Measurements from ENCODE around the gene PRDX5. TPM values are rescaled to one million over a fixed set of nuclear protein-coding genes. Genes with fewer than 3 reads are reported as not detected.

PRDX5 gene
- total and polyA plus RNA-seq, 9 of the 15 experiments (the other 6 are each of a cell fraction or from before 2014, with no cell fraction given), result 40.8 to 327 (median 204) TPM

GRCh38 chr11:64268893-64269539 lies 48.9 kb upstream of the PRDX5 start (continued):
- TF ChIP-seq MLX (CRISPR knock-in tag; conservative IDR thresholded peaks at IDR 0.05) (no peak), MIER1 (IDR thresholded peaks at IDR 0.05; ENCODE audit: low read depth) (no peak), ZFP30 (CRISPR knock-in tag; IDR thresholded peaks at IDR 0.05; ENCODE audit: borderline replicate concordance) (no peak), TRIM24 (IDR thresholded peaks at IDR 0.05) (0 out of 4 replicates have a peak, but pooled peaks of 1 of the 2 experiments have one; percentile 8), GATAD2A (IDR thresholded peaks at IDR 0.05) (no peak; the same call in 1 of the 2 replicates), ZNF699 (CRISPR knock-in tag; IDR thresholded peaks at IDR 0.05; ENCODE audit: insufficient replicate concordance) (no peak), NR1H2 (CRISPR knock-in tag; IDR thresholded peaks at IDR 0.05) (no peak), BRD9 (IDR thresholded peaks at IDR 0.05; ENCODE audit: low read depth, partially characterized antibody) (peak; percentile 19), CHD4 (IDR thresholded peaks at IDR 0.05; ENCODE audit: insufficient read depth, insufficient replicate concordance, low read depth, low read length, poor library complexity, severe bottlenecking) (peak; percentile 10), HMG20A (CRISPR knock-in tag; conservative IDR thresholded peaks at IDR 0.05) (no peak), HLTF (IDR thresholded peaks at IDR 0.05) (0 out of 2 replicates have a peak, but pooled peaks have one; percentile 23), LEF1 (IDR thresholded peaks at IDR 0.05) (no peak), HNRNPLL (IDR thresholded peaks at IDR 0.05; ENCODE audit: low read depth, low read length, poor library complexity, severe bottlenecking) (no peak), SMAD4 (CRISPR knock-in tag; conservative IDR thresholded peaks at IDR 0.05) (no peak), SUPT5H (IDR thresholded peaks at IDR 0.05) (peak; percentile 59), SMARCC2 (IDR thresholded peaks at IDR 0.05; ENCODE audit: low read depth) (no peak)
- TF ChIP-seq, protein P1, sequence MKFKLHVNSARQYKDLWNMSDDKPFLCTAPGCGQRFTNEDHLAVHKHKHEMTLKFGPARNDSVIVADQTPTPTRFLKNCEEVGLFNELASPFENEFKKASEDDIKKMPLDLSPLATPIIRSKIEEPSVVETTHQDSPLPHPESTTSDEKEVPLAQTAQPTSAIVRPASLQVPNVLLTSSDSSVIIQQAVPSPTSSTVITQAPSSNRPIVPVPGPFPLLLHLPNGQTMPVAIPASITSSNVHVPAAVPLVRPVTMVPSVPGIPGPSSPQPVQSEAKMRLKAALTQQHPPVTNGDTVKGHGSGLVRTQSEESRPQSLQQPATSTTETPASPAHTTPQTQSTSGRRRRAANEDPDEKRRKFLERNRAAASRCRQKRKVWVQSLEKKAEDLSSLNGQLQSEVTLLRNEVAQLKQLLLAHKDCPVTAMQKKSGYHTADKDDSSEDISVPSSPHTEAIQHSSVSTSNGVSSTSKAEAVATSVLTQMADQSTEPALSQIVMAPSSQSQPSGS (CRISPR knock-in tag; IDR thresholded peaks at IDR 0.05), result no peak
- TF ChIP-seq, protein P2, sequence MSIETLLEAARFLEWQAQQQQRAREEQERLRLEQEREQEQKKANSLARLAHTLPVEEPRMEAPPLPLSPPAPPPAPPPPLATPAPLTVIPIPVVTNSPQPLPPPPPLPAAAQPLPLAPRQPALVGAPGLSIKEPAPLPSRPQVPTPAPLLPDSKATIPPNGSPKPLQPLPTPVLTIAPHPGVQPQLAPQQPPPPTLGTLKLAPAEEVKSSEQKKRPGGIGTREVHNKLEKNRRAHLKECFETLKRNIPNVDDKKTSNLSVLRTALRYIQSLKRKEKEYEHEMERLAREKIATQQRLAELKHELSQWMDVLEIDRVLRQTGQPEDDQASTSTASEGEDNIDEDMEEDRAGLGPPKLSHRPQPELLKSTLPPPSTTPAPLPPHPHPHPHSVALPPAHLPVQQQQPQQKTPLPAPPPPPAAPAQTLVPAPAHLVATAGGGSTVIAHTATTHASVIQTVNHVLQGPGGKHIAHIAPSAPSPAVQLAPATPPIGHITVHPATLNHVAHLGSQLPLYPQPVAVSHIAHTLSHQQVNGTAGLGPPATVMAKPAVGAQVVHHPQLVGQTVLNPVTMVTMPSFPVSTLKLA (conservative IDR thresholded peaks at IDR 0.05), result no peak
- TF ChIP-seq, protein P3, sequence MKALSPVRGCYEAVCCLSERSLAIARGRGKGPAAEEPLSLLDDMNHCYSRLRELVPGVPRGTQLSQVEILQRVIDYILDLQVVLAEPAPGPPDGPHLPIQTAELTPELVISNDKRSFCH (CRISPR knock-in tag; IDR thresholded peaks at IDR 0.05), result no peak
- TF ChIP-seq, protein P3 (tag; IDR thresholded peaks at IDR 0.05), result no peak
